OCI-LY1 (cell line): Measurements from ENCODE around the gene FOXJ1.

Source experiments
- CTCF ChIP-seq: fragments of 200-600 bp; sonication (generic), shearing (Covaris generic); IDR thresholded peaks from 2 replicates; pipeline ENCODE4 v1.5.1; 2017; ENCODE audit warnings: mild to moderate bottlenecking, antibody characterized with exemption, low read length, moderate library complexity, mixed read lengths
- EZH2 ChIP-seq: fragments of 200-600 bp; sonication (generic), shearing (Covaris generic); IDR thresholded peaks from 2 replicates; pipeline ENCODE4 v1.8.0; 2017; ENCODE audit warnings: borderline replicate concordance, mixed run types, mild to moderate bottlenecking, antibody characterized with exemption, low read length, moderate library complexity, mixed read lengths

DNA sequence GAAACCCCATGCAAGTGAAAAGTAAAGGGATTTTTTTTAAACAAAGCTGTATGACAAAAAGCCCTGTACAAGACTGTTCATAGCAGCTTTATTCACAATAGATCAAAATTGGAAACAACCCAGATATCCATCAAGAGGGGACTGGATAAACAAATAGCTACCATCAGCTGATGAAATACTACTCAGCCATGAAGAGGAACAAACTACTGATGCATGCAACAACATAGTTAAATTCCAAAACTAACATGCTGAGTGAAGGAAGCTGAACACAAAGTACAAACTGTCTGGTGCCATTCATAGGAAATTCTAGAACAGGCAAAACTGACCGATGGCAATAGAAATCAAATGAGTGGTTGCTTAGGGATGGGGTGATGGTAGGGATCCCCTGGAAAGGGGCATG is 15.1 kb downstream of the FOXJ1 start:
- TF ChIP-seq CTCF (no peak), EZH2 (no peak)
